Measurements from ENCODE around the gene JAK2. TPM values are rescaled to one million over a fixed set of nuclear protein-coding genes. Genes with fewer than 3 reads are reported as not detected.

JAK2 gene
- total and polyA plus RNA-seq, 2 donors (not counting 3 experiments of a cell fraction or from before 2014, with no cell fraction given): 2.1 to 10.3 TPM

DNA sequence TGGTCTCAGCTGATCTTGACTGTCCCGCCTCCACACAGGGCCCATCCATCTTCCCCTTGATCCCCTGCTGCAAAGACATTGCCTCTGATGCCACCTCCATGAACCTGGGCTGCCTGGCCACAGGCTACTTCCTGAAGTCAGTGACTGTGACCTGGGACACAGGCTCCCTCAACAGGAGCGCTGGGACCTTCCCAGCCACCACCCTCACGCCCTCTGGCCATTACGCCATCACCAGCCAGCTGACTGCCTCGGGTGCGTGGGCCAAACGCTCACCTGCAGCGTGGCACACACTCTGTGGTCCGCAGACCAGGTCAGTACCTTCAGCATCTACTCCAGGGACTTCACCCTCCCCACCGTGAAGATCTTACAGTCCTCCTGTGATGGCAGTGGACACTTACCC, 128.5 kb downstream of the JAK2 start:
- Histone ChIP-seq H4K20me1 (replicated peaks; ENCODE audit: control insufficient read depth, extremely low read depth, insufficient read depth, low read length) (no peaks in the 10 kb centered on the region), H2AFZ (ENCODE audit: low read depth, low read length) (no peak overlapping the region), H3K9me3 (replicated peaks; ENCODE audit: control insufficient read depth, insufficient read depth, low read length) (no peaks in the 10 kb centered on the region), H3K36me3 (ENCODE audit: control insufficient read depth in 2 of 2, extremely low read depth in 1 of 2, insufficient read depth in 2 of 2, low read length in 2 of 2) (peaks cover 0 to 15% of the 10 kb centered on the region in 2 experiments), H3K9me1 (replicated peaks; ENCODE audit: control insufficient read depth, extremely low read depth, insufficient read depth, low read length) (no peaks in the 10 kb centered on the region), H3K4me1 (ENCODE audit: control insufficient read depth, extremely low read depth, insufficient read depth, low read length) (no peaks in the 10 kb centered on the region), H3K4me2 (ENCODE audit: insufficient read depth, low read length) (no peak overlapping the region), H3K4me3 (replicated peaks in 1 of 3; ENCODE audit: insufficient read depth in 1 of 3, low read depth in 1 of 3, low read length in 3 of 3) (no peak overlapping the region), H3K27ac (ENCODE audit: insufficient read depth, low read depth, low read length) (no peak overlapping the region), H3K79me2 (ENCODE audit: control insufficient read depth, insufficient read depth, low read length) (no peaks in the 10 kb centered on the region), H3K27me3 (ENCODE audit: control insufficient read depth in 2 of 2, insufficient read depth in 2 of 2, low read length in 2 of 2) (no peaks in the 10 kb centered on the region), H3K9ac (replicated peaks; ENCODE audit: extremely low read depth, insufficient read depth, low read length) (no peak overlapping the region)
- BruUV-seq (replicated peaks): no TSS peak
- intact Hi-C loops (cut with micrococcal nuclease): no loop called here
- dilution Hi-C loops (cut with MboI; ENCODE audit: extremely low pct_ligation_motif_present, low sequenced_read_pairs): no loop called here
- ChIA-PET CTCF (no interaction called here), POLR2A (no interaction called here)
- FAIRE-seq: no peak
- no peak for DNase-seq (ENCODE audit: low read depth, low spot score)
- TF ChIP-seq POLR2AphosphoS5 (IDR thresholded peaks at IDR 0.05; ENCODE audit: insufficient read depth, low read depth, low read length): no peak
- TF ChIP-seq POLR2A (IDR thresholded peaks at IDR 0.05; ENCODE audit: low read depth, low read length): no peak
- TF ChIP-seq, protein P1, sequence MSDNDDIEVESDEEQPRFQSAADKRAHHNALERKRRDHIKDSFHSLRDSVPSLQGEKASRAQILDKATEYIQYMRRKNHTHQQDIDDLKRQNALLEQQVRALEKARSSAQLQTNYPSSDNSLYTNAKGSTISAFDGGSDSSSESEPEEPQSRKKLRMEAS (IDR thresholded peaks at IDR 0.05; ENCODE audit: insufficient read depth, insufficient read length): no peak
- no peak for TF ChIP-seq FOS (IDR thresholded peaks at IDR 0.05; ENCODE audit: borderline replicate concordance, insufficient read depth, low read length)
- no peak for TF ChIP-seq EZH2 (IDR thresholded peaks at IDR 0.05; ENCODE audit: borderline replicate concordance, low read depth, low read length, severe bottlenecking)
- no peak for TF ChIP-seq GATA2 (IDR thresholded peaks at IDR 0.05; ENCODE audit: insufficient read depth, insufficient read length, low read depth, low read length)
- TF ChIP-seq MYC (IDR thresholded peaks at IDR 0.05; ENCODE audit: low read depth, low read length): no peak
- no peak for TF ChIP-seq JUN (IDR thresholded peaks at IDR 0.05; ENCODE audit: borderline replicate concordance, insufficient read depth, insufficient read length, low read depth)
- TF ChIP-seq, protein P2, sequence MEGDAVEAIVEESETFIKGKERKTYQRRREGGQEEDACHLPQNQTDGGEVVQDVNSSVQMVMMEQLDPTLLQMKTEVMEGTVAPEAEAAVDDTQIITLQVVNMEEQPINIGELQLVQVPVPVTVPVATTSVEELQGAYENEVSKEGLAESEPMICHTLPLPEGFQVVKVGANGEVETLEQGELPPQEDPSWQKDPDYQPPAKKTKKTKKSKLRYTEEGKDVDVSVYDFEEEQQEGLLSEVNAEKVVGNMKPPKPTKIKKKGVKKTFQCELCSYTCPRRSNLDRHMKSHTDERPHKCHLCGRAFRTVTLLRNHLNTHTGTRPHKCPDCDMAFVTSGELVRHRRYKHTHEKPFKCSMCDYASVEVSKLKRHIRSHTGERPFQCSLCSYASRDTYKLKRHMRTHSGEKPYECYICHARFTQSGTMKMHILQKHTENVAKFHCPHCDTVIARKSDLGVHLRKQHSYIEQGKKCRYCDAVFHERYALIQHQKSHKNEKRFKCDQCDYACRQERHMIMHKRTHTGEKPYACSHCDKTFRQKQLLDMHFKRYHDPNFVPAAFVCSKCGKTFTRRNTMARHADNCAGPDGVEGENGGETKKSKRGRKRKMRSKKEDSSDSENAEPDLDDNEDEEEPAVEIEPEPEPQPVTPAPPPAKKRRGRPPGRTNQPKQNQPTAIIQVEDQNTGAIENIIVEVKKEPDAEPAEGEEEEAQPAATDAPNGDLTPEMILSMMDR (IDR thresholded peaks at IDR 0.05; ENCODE audit: extremely low read depth in 1 of 2, insufficient read depth in 1 of 2, low read depth in 1 of 2, low read length in 2 of 2): no peak
